ENCODE measurements around the gene VWA7.

The VWA7 gene

GRCh38 chr6:31762878-31763618, 14.1 kb downstream of the VWA7 start:
- Histone ChIP-seq H3F3A (ENCODE audit: insufficient read depth, low read length) (no peaks in the 10 kb centered on the region), H3K27me3 (ENCODE audit: insufficient read depth, low read length) (no peaks in the 10 kb centered on the region), H3K27ac (ENCODE audit: low read depth, low read length, poor library complexity, severe bottlenecking) (no peak overlapping the region), H3K9ac (ENCODE audit: low read length) (no peak overlapping the region), H3K9me3 (ENCODE audit: low read length) (no peaks in the 10 kb centered on the region), H2AFZ (ENCODE audit: low read length) (no peak overlapping the region), H3K4me2 (ENCODE audit: low read length) (no peak overlapping the region), H3K79me2 (ENCODE audit: insufficient read depth, low read length) (no peaks in the 10 kb centered on the region), H3K9me2 (ENCODE audit: low read depth, low read length) (no peaks in the 10 kb centered on the region), H3K36me3 (ENCODE audit: insufficient read depth, low read length) (peaks cover 67% of the 10 kb centered on the region), H4K20me1 (ENCODE audit: insufficient read depth, low read length) (no peaks in the 10 kb centered on the region), H3K4me3 (ENCODE audit: low read depth, low read length, poor library complexity, severe bottlenecking) (no peak overlapping the region), H3K4me1 (ENCODE audit: insufficient read depth, low read length, severe bottlenecking) (no peaks in the 10 kb centered on the region)
- TF ChIP-seq EZH2 (IDR thresholded peaks at IDR 0.05; ENCODE audit: borderline replicate concordance, low read length) = no peak
- no peak for TF ChIP-seq CTCF (IDR thresholded peaks at IDR 0.05; ENCODE audit: low read length)

- Histone ChIP-seq H3K4me2 (ENCODE audit: low read length) (no peak within 1 kb of the TSS), H4K20me1 (ENCODE audit: insufficient read depth, low read length) (no peaks in the 10 kb centered on the region), H3K27ac (ENCODE audit: low read depth, low read length, poor library complexity, severe bottlenecking) (no peak within 1 kb of the TSS), H3K9ac (ENCODE audit: low read length) (no peak within 1 kb of the TSS), H3K79me2 (ENCODE audit: insufficient read depth, low read length) (no peaks in the 10 kb centered on the region), H3K9me3 (ENCODE audit: low read length) (no peaks in the 10 kb centered on the region), H3K9me2 (ENCODE audit: low read depth, low read length) (no peaks in the 10 kb centered on the region), H3K36me3 (ENCODE audit: insufficient read depth, low read length) (peaks cover 70% of the 10 kb centered on the region), H3K4me3 (ENCODE audit: low read depth, low read length, poor library complexity, severe bottlenecking) (no peak within 1 kb of the TSS), H3F3A (ENCODE audit: insufficient read depth, low read length) (no peaks in the 10 kb centered on the region), H3K4me1 (ENCODE audit: insufficient read depth, low read length, severe bottlenecking) (no peaks in the 10 kb centered on the region), H2AFZ (ENCODE audit: low read length) (no peak within 1 kb of the TSS), H3K27me3 (ENCODE audit: insufficient read depth, low read length) (no peaks in the 10 kb centered on the region)
- no peak for TF ChIP-seq EZH2 (IDR thresholded peaks at IDR 0.05; ENCODE audit: borderline replicate concordance, low read length)
- no peak for TF ChIP-seq CTCF (IDR thresholded peaks at IDR 0.05; ENCODE audit: low read length)
Measured at GRCh38 chr6:31762356-31762755, 14.8 kb downstream of the VWA7 start, which contains the start of gene SAPCD1. TSS of gene SAPCD1 (plus strand) at chr6:31762656. CDS start at chr6:31763055, 399 bp downstream.

- Histone ChIP-seq H4K20me1 (ENCODE audit: insufficient read depth, low read length) (no peaks in the 10 kb centered on the region), H3F3A (ENCODE audit: insufficient read depth, low read length) (no peaks in the 10 kb centered on the region), H3K4me1 (ENCODE audit: insufficient read depth, low read length, severe bottlenecking) (no peaks in the 10 kb centered on the region), H3K79me2 (ENCODE audit: insufficient read depth, low read length) (no peaks in the 10 kb centered on the region), H2AFZ (ENCODE audit: low read length) (no peak overlapping the region), H3K27me3 (ENCODE audit: insufficient read depth, low read length) (no peaks in the 10 kb centered on the region), H3K36me3 (ENCODE audit: insufficient read depth, low read length) (peaks cover 70% of the 10 kb centered on the region), H3K9ac (ENCODE audit: low read length) (no peak overlapping the region), H3K4me2 (ENCODE audit: low read length) (no peak overlapping the region), H3K9me2 (ENCODE audit: low read depth, low read length) (no peaks in the 10 kb centered on the region), H3K27ac (ENCODE audit: low read depth, low read length, poor library complexity, severe bottlenecking) (no peak overlapping the region), H3K9me3 (ENCODE audit: low read length) (no peaks in the 10 kb centered on the region), H3K4me3 (ENCODE audit: low read depth, low read length, poor library complexity, severe bottlenecking) (no peak overlapping the region)
- no peak for TF ChIP-seq EZH2 (IDR thresholded peaks at IDR 0.05; ENCODE audit: borderline replicate concordance, low read length)
- no peak for TF ChIP-seq CTCF (IDR thresholded peaks at IDR 0.05; ENCODE audit: low read length)
Measured at GRCh38 chr6:31761343-31761742, 15.8 kb downstream of the VWA7 start.

Data from OCI-LY1 (cell line).